Neural cell (in vitro differentiated cells): ENCODE results near the gene GGA1.

Experiments
- EP300 ChIP-seq: fragments of 450-650 bp; conservative IDR thresholded peaks from 2 replicates; pipeline ENCODE4 v1.6.1; 2014; ENCODE audit warnings: antibody characterized with exemption, mild to moderate bottlenecking, moderate library complexity; ENCODE audit not compliant: poor library complexity, severe bottlenecking
- EZH2 ChIP-seq: fragments of 200-600, 300-800 bp; shearing (Covaris generic), sonication (generic); IDR thresholded peaks from 2 replicates; pipeline ENCODE4 v1.6.1; 2014; ENCODE audit warnings: antibody characterized with exemption, low read length, borderline replicate concordance, mild to moderate bottlenecking; ENCODE audit not compliant: insufficient read depth, poor library complexity, severe bottlenecking
- POLR2AphosphoS5 ChIP-seq: IDR thresholded peaks from 2 replicates; pipeline ENCODE4 v1.6.1; 2012
- RAD21 ChIP-seq: fragments of 450-650 bp; conservative IDR thresholded peaks from 2 replicates; pipeline ENCODE4 v1.6.1; 2014; ENCODE audit warnings: antibody characterized with exemption, mild to moderate bottlenecking, moderate library complexity
- TF ChIP-seq, protein P1 (sequence below): fragments of 450-650 bp; IDR thresholded peaks from 2 replicates; pipeline ENCODE4 v1.5.1; 2014; ENCODE audit warnings: antibody characterized with exemption, mild to moderate bottlenecking, moderate library complexity; ENCODE audit not compliant: poor library complexity, severe bottlenecking

GRCh38 chr22:37619991-37620390 lies 11.4 kb downstream of the GGA1 start:
- TF ChIP-seq, protein P1, sequence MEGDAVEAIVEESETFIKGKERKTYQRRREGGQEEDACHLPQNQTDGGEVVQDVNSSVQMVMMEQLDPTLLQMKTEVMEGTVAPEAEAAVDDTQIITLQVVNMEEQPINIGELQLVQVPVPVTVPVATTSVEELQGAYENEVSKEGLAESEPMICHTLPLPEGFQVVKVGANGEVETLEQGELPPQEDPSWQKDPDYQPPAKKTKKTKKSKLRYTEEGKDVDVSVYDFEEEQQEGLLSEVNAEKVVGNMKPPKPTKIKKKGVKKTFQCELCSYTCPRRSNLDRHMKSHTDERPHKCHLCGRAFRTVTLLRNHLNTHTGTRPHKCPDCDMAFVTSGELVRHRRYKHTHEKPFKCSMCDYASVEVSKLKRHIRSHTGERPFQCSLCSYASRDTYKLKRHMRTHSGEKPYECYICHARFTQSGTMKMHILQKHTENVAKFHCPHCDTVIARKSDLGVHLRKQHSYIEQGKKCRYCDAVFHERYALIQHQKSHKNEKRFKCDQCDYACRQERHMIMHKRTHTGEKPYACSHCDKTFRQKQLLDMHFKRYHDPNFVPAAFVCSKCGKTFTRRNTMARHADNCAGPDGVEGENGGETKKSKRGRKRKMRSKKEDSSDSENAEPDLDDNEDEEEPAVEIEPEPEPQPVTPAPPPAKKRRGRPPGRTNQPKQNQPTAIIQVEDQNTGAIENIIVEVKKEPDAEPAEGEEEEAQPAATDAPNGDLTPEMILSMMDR, result no peak
- TF ChIP-seq EZH2 (no peak), EP300 (no peak), RAD21 (no peak), POLR2AphosphoS5 (no peak)
